SU-DHL-6 (cell line): ENCODE results near the gene WNT1.

Experiments used
- H2AFZ ChIP-seq: fragments of 200-600 bp; sonication (generic); 2 replicates; pipeline ENCODE4 v1.6.1; 2014; ENCODE audit warnings: low read depth, mild to moderate bottlenecking, moderate library complexity, mixed read lengths, antibody characterized with exemption, low read length; ENCODE audit not compliant: severe bottlenecking
- H3F3A ChIP-seq: fragments of 200-600 bp; shearing (Covaris generic); 2 replicates; pipeline ENCODE4 v1.6.0; 2016; ENCODE audit warnings: antibody characterized with exemption, mild to moderate bottlenecking; ENCODE audit not compliant: insufficient read depth
- H3K27ac ChIP-seq: fragments of 200-600 bp; sonication (generic); 2 replicates; pipeline ENCODE4 v1.5.1; 2016; ENCODE audit warnings: low read depth, mild to moderate bottlenecking, low read length, moderate library complexity, mixed read lengths
- H3K27me3 ChIP-seq: fragments of 200-600 bp; sonication (generic), shearing (Covaris generic); 2 replicates; pipeline ENCODE4 v1.6.0; 2014; ENCODE audit warnings: mild to moderate bottlenecking, low read length
- H3K36me3 ChIP-seq: fragments of 200-600 bp; sonication (generic); 2 replicates; pipeline ENCODE4 v1.6.1; 2014; ENCODE audit warnings: mild to moderate bottlenecking, low read length, mixed read lengths
- H3K4me2 ChIP-seq: fragments of 300-600, 200-600 bp; shearing (Covaris generic), sonication (generic); 2 replicates; pipeline ENCODE4 v1.6.0; 2014; ENCODE audit warnings: low read length, low read depth, mild to moderate bottlenecking; ENCODE audit not compliant: poor library complexity, severe bottlenecking
- H3K4me3 ChIP-seq: fragments of 200-600 bp; sonication (generic); 2 replicates; pipeline ENCODE4 v1.5.1; 2014; ENCODE audit warnings: antibody characterized with exemption, low read length, mild to moderate bottlenecking, mixed read lengths; ENCODE audit not compliant: insufficient read depth, poor library complexity, severe bottlenecking
- H3K79me2 ChIP-seq: fragments of 200-600 bp; sonication (generic); 2 replicates; pipeline ENCODE4 v1.6.1; 2014; ENCODE audit warnings: mild to moderate bottlenecking, low read length, moderate library complexity; ENCODE audit not compliant: insufficient read depth
- H3K9ac ChIP-seq: fragments of 200-600 bp; sonication (generic); 2 replicates; pipeline ENCODE4 v1.7.0; 2014; ENCODE audit warnings: mild to moderate bottlenecking, low read length
- H3K9me2 ChIP-seq: fragments of 200-600 bp; sonication (generic); replicated peaks from 2 replicates; pipeline ENCODE4 v1.6.1; 2014; ENCODE audit warnings: low read length; ENCODE audit not compliant: insufficient read depth
- H3K9me3 ChIP-seq: fragments of 200-600 bp; sonication (generic); 2 replicates; pipeline ENCODE4 v1.6.1; 2014; ENCODE audit warnings: low read length, mixed read lengths; ENCODE audit not compliant: insufficient read depth
- H4K20me1 ChIP-seq: fragments of 200-600 bp; sonication (generic); 2 replicates; pipeline ENCODE4 v1.6.1; 2014; ENCODE audit warnings: low read depth, mild to moderate bottlenecking, antibody characterized with exemption, low read length, moderate library complexity, mixed read lengths
- EZH2phosphoT487 ChIP-seq: fragments of 200-600 bp; sonication (generic), shearing (Covaris generic); conservative IDR thresholded peaks from 2 replicates; pipeline ENCODE4 v1.6.1; 2018; ENCODE audit warnings: mild to moderate bottlenecking, antibody characterized with exemption, low read length, moderate library complexity, mixed read lengths
- TF ChIP-seq, protein P1 (sequence below): fragments of 200-600 bp; sonication (generic); IDR thresholded peaks from one replicate; pipeline ENCODE4 v1.5.1; 2017; ENCODE audit warnings: antibody characterized with exemption, mild to moderate bottlenecking, low read length, moderate library complexity; ENCODE audit not compliant: insufficient read depth, poor library complexity, severe bottlenecking

The WNT1 gene

DNA sequence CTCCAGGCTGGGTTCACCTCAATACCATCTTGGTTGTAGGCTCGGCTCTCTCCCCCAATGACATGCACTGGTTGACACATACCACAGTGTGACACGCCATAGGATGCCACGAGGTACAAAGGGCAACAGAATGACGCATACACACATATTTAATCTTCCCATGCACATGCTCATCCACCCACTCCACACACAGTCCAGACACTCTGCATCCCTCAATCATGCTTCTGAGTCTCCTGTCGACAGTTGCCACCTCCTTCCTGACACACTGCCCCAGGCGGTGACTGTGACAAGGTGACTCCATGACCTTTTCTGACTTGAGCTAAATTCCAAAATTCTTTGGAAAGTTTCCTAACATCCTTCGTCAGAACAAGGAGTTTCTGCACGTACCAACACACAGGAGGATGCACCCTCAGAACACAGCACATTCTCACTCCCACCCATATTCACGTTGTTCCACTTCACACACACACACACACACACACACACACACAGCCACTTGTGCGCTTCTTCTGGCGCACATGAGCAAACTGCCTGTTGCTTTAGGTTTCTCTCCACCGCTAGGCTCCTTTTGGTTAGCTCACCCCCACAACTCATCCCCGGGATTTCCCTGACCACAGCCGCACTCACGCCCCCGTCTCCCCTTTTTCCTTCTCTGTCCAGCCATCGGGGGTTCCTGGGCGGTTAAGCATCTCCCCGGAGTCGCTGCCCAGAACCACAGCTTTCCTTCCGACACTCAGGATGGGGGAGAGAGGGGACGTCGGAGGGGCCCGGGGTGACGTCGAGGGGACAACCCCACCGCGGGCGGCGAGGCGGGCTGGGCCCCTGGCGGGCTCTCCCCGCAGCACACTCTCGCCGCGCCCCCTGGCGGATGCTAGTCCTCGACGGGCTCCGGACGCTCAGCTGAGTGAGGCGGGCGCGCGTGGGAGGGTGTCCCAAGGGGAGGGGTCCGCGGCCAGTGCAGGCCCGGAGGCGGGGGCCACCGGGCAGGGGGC is 536 bp upstream of the WNT1 start:
- peak overlapping the region; percentile 81 for H2AFZ ChIP-seq
- H3K4me2 ChIP-seq = peak overlapping the region; percentile 44
- no peak overlapping the region for H3K27ac ChIP-seq
- H4K20me1 ChIP-seq = no peaks in the 10 kb centered on the region
- TF ChIP-seq EZH2phosphoT487 = no peak
- TF ChIP-seq, protein P1, sequence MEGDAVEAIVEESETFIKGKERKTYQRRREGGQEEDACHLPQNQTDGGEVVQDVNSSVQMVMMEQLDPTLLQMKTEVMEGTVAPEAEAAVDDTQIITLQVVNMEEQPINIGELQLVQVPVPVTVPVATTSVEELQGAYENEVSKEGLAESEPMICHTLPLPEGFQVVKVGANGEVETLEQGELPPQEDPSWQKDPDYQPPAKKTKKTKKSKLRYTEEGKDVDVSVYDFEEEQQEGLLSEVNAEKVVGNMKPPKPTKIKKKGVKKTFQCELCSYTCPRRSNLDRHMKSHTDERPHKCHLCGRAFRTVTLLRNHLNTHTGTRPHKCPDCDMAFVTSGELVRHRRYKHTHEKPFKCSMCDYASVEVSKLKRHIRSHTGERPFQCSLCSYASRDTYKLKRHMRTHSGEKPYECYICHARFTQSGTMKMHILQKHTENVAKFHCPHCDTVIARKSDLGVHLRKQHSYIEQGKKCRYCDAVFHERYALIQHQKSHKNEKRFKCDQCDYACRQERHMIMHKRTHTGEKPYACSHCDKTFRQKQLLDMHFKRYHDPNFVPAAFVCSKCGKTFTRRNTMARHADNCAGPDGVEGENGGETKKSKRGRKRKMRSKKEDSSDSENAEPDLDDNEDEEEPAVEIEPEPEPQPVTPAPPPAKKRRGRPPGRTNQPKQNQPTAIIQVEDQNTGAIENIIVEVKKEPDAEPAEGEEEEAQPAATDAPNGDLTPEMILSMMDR = peak; percentile 78
- no peaks in the 10 kb centered on the region for H3K9me3 ChIP-seq
- H3K9ac ChIP-seq = no peak overlapping the region
- H3K9me2 ChIP-seq = no peaks in the 10 kb centered on the region
- no peaks in the 10 kb centered on the region for H3K36me3 ChIP-seq
- no peak overlapping the region for H3K4me3 ChIP-seq
- H3K27me3 ChIP-seq = no peaks in the 10 kb centered on the region
- H3K79me2 ChIP-seq = no peaks in the 10 kb centered on the region
- no peaks in the 10 kb centered on the region for H3F3A ChIP-seq

DNA sequence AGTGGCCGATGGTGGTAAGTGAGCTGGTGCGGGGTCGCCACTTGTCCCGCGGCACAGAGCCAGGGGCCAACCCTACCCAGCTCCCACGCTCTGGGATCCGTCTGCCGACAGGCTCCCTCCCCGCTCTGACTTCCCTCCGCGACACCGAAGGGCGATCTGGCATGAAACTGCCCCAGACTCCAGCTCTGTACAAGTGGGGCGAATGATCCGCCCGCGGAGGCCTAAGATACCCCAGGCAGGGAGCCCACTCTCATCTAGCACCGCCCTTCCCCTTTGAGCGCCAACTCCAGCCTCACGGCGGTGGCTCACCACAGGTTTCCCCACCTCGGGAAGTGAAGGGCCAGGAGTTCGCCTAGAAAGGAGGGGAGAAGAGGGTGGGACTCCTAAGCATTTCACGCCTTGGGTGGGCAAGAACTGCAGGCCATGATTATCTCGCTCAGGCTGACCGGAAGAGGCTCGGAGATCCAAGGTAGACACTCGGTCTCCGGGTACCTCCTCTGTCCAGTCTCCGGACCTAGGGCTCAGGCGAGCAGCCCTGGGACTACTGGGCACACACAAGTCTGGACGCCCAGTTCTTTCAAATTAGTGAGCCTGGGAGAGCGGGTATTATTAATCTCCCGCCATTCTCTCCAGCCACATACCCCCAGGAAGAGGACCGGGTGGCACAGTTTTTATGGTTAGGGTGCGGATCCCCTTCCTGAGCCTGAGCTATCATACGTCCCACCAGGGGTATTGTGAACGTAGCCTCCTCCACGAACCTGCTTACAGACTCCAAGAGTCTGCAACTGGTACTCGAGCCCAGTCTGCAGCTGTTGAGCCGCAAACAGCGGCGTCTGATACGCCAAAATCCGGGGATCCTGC is 849 bp downstream of the WNT1 start:
- no peaks in the 10 kb centered on the region for H3K36me3 ChIP-seq
- H3K9ac ChIP-seq = 0 out of 2 replicates have a peak overlapping the region, but pooled peaks have one; percentile 9
- no peak overlapping the region for H3K4me3 ChIP-seq
- H2AFZ ChIP-seq = no peak overlapping the region
- H3K27me3 ChIP-seq = no peaks in the 10 kb centered on the region
- H3F3A ChIP-seq = no peaks in the 10 kb centered on the region
- H3K9me2 ChIP-seq = no peaks in the 10 kb centered on the region
- H3K27ac ChIP-seq = no peak overlapping the region
- no peaks in the 10 kb centered on the region for H3K9me3 ChIP-seq
- H4K20me1 ChIP-seq = no peaks in the 10 kb centered on the region
- peak overlapping the region; percentile 29 for H3K4me2 ChIP-seq
- TF ChIP-seq EZH2phosphoT487 = no peak
- TF ChIP-seq, protein P1 = no peak
- H3K79me2 ChIP-seq = no peaks in the 10 kb centered on the region

DNA sequence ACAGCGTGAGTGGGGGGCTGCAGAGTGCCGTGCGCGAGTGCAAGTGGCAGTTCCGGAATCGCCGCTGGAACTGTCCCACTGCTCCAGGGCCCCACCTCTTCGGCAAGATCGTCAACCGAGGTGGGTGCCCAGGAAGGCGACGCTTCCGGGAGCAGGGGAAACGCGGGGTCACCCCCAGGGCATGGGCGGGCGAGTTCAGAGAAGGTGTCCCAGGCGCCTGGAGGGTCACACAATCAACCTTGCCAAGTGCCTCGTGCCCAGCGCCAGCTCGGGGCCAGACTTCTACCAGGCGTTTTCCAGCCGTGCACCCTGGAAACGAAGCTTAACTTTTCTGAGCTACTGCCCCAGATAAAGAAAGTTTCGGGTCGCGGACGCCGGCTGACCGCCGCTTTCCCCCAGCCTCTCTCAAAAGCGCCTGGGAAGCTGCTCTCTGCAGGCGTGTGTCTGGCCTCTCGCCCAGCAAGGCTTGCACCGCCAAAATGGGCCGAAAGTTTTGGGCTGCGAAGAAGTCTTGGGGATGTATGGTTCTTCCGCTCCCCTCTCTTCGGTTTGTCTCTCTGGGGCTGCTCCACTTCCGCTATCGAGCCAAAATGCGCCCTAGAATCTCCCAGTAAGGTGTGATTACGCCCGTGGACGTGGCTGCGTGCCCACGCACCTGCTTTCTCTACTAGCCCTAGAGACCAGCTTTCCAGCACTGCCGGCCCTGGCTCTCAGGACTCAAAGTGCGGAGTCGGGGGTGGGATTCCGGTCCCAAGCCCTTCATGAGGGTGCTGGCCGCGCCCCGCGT is 1.7 kb downstream of the WNT1 start:
- peak overlapping the region; percentile 2 for H2AFZ ChIP-seq
- H3K36me3 ChIP-seq = no peaks in the 10 kb centered on the region
- no peak for TF ChIP-seq EZH2phosphoT487
- TF ChIP-seq, protein P1 = no peak
- H3K9me2 ChIP-seq = no peaks in the 10 kb centered on the region
- H3K9me3 ChIP-seq = no peaks in the 10 kb centered on the region
- H3K27me3 ChIP-seq = no peaks in the 10 kb centered on the region
- no peaks in the 10 kb centered on the region for H4K20me1 ChIP-seq
- H3F3A ChIP-seq = no peaks in the 10 kb centered on the region
- H3K9ac ChIP-seq = 0 out of 2 replicates have a peak overlapping the region, but pooled peaks have one; percentile 9
- H3K27ac ChIP-seq = no peak overlapping the region
- H3K79me2 ChIP-seq = no peaks in the 10 kb centered on the region
- no peak overlapping the region for H3K4me3 ChIP-seq
- peak overlapping the region; percentile 29 for H3K4me2 ChIP-seq
